GM06990 (cell line): ENCODE data around the gene RIBC2.

ENCODE experiments used
- DNase-seq: peaks from one replicate; pipeline ENCODE4 v3.0.0-alpha.2; 2011; ENCODE audit not compliant: insufficient read length; ENCODE audit errors: extremely low read depth
- H3K27me3 ChIP-seq: replicated peaks from 2 replicates; pipeline ENCODE4 v1.6.0; 2011; ENCODE audit warnings: low read length; ENCODE audit not compliant: control insufficient read depth, insufficient read depth
- H3K36me3 ChIP-seq: 2 replicates; pipeline ENCODE4 v1.5.1; 2011; ENCODE audit warnings: low read length; ENCODE audit not compliant: control insufficient read depth, insufficient read depth
- H3K4me3 ChIP-seq: replicated peaks from 2 replicates; pipeline ENCODE4 v1.5.1; 2011; ENCODE audit warnings: low read depth, mild to moderate bottlenecking, control low read depth, low read length
- CTCF ChIP-seq: IDR thresholded peaks from 2 replicates; pipeline ENCODE4 v1.5.1; 2011; ENCODE audit warnings: low read length, control low read depth, mild to moderate bottlenecking, inconsistent platforms; ENCODE audit not compliant: insufficient read depth, poor library complexity, severe bottlenecking

Gene RIBC2

GRCh38 chr22:45453764-45454163 is 40.3 kb downstream of the RIBC2 start:
- Histone ChIP-seq H3K27me3 (no peaks in the 10 kb centered on the region; the same call in 1 of the 2 replicates), H3K4me3 (no peak overlapping the region), H3K36me3 (no peaks in the 10 kb centered on the region)
- no peak for DNase-seq
- no peak for TF ChIP-seq CTCF

- no peaks in the 10 kb centered on the region; the same call in 1 of the 2 replicates for H3K27me3 ChIP-seq
Observed at GRCh38 chr22:45454275-45454674, 40.8 kb downstream of the RIBC2 start.

GRCh38 chr22:45455212-45455611 is 41.7 kb downstream of the RIBC2 start:
- Histone ChIP-seq H3K27me3 (no peaks in the 10 kb centered on the region; the same call in 1 of the 2 replicates), H3K4me3 (no peak overlapping the region), H3K36me3 (no peaks in the 10 kb centered on the region)
- no peak for TF ChIP-seq CTCF
- no peak for DNase-seq

More at GRCh38 chr22:45454275-45454674, 40.8 kb downstream of the RIBC2 start:
- Histone ChIP-seq H3K36me3 (no peaks in the 10 kb centered on the region), H3K4me3 (no peak overlapping the region)
- TF ChIP-seq CTCF: no peak
- no peak for DNase-seq

- Histone ChIP-seq H3K27me3 (no peaks in the 10 kb centered on the region; the same call in 1 of the 2 replicates), H3K4me3 (no peak overlapping the region), H3K36me3 (no peaks in the 10 kb centered on the region)
- no peak for DNase-seq
- TF ChIP-seq CTCF: no peak
Observed at GRCh38 chr22:45455621-45456020, 42.1 kb downstream of the RIBC2 start.

- no peak for DNase-seq
- no peaks in the 10 kb centered on the region for H3K36me3 ChIP-seq
- no peak overlapping the region for H3K4me3 ChIP-seq
- TF ChIP-seq CTCF: no peak
- H3K27me3 ChIP-seq: no peaks in the 10 kb centered on the region; the same call in 1 of the 2 replicates
Observed at GRCh38 chr22:45456811-45457210, 43.3 kb downstream of the RIBC2 start.

GRCh38 chr22:45458532-45458931 is 45.0 kb downstream of the RIBC2 start:
- no peak for DNase-seq
- H3K27me3 ChIP-seq: no peaks in the 10 kb centered on the region; the same call in 1 of the 2 replicates

More at GRCh38 chr22:45458532-45458931, 45.0 kb downstream of the RIBC2 start:
- TF ChIP-seq CTCF: no peak
- no peak overlapping the region for H3K4me3 ChIP-seq
- H3K36me3 ChIP-seq: no peaks in the 10 kb centered on the region
